Upper lobe of left lung (tissue), 4 donors: Measurements from ENCODE around the gene SOX30.

Experiments
- CTCF ChIP-seq, 6 experiments: fragments of 450-650 bp in 4 of 6; fragments of 200-600 bp in 2 of 6; sonication (generic) in 2 of 6; IDR thresholded peaks; one replicate each; pipeline ENCODE4 v1.5.1; 2016 to 2019; ENCODE audit warnings: antibody characterized with exemption in 6 of 6
- POLR2AphosphoS5 ChIP-seq, 2 donors: sonication (generic); formaldehyde crosslinking; IDR thresholded peaks; one replicate each; pipeline ENCODE4 v1.5.1; 2017; ENCODE audit warnings: antibody characterized with exemption in 2 of 2

GRCh38 chr5:157648275-157648990, 3.8 kb downstream of the SOX30 start:
- no peak for TF ChIP-seq CTCF (IDR thresholded peaks at IDR 0.05)
- no peak for TF ChIP-seq POLR2AphosphoS5 (IDR thresholded peaks at IDR 0.05)
